ENCODE data around the gene GP9.

The GP9 gene

GRCh38 chr3:129033151-129033550 lies 27.4 kb upstream of the GP9 start:
- TF ChIP-seq CTCF (IDR thresholded peaks at IDR 0.05; ENCODE audit: control extremely low read depth, extremely low read depth, low read depth, missing control alignments), result no peak
- no peak for DNase-seq (ENCODE audit: extremely low spot score)
- ChIA-PET POLR2A (no interaction called here), CTCF (interaction anchor here (1.2 to 3.0 kb wide), 2 partner anchors 20 to 213 kb away, joined by 3 to 12 read pairs; no protein-coding TSS in a partner anchor)

- ChIA-PET CTCF (interaction anchor here (0.7 to 3.0 kb wide), 3 partner anchors 14 to 20 kb away, joined by 3 to 12 read pairs (median 3); no protein-coding TSS in a partner anchor), POLR2A (no interaction called here)
- no peak for TF ChIP-seq CTCF (IDR thresholded peaks at IDR 0.05; ENCODE audit: control extremely low read depth, extremely low read depth, low read depth, missing control alignments)
- no peak for DNase-seq (ENCODE audit: extremely low spot score)
Observed at GRCh38 chr3:129033633-129034321, 26.8 kb upstream of the GP9 start.

- no peak for TF ChIP-seq CTCF (IDR thresholded peaks at IDR 0.05; ENCODE audit: control extremely low read depth, extremely low read depth, low read depth, missing control alignments)
- ChIA-PET POLR2A (no interaction called here), CTCF (interaction anchor here (1.4 to 3.0 kb wide), 2 partner anchors 14 to 19 kb away, joined by 3 to 12 read pairs; no protein-coding TSS in a partner anchor)
- no peak for DNase-seq (ENCODE audit: extremely low spot score)
Observed at GRCh38 chr3:129034642-129035041, 25.9 kb upstream of the GP9 start.

GRCh38 chr3:129035360-129036221 lies 25.0 kb upstream of the GP9 start:
- POLR2A ChIA-PET, result no interaction called here
- CTCF ChIA-PET, result interaction anchor here (1.4 kb wide), 1 partner anchor 15 kb away, joined by 3 read pairs; no protein-coding TSS in a partner anchor
- TF ChIP-seq CTCF (IDR thresholded peaks at IDR 0.05; ENCODE audit: control extremely low read depth, extremely low read depth, low read depth, missing control alignments), result no peak
- DNase-seq (ENCODE audit: extremely low spot score), result no peak

- POLR2A ChIA-PET, result no interaction called here
- TF ChIP-seq CTCF (IDR thresholded peaks at IDR 0.05; ENCODE audit: control extremely low read depth, extremely low read depth, low read depth, missing control alignments), result no peak
- DNase-seq (ENCODE audit: extremely low spot score), result no peak
- CTCF ChIA-PET, result interaction anchor here (0.7 to 3.9 kb wide), 5 partner anchors 8 to 209 kb away, joined by 3 to 27 read pairs (median 4); no protein-coding TSS in a partner anchor
Observed at GRCh38 chr3:129036222-129037092, 24.1 kb upstream of the GP9 start.

- TF ChIP-seq CTCF (IDR thresholded peaks at IDR 0.05; ENCODE audit: control extremely low read depth, extremely low read depth, low read depth, missing control alignments), result no peak
- CTCF ChIA-PET, result interaction anchor here (0.7 to 3.9 kb wide), 5 partner anchors 9 to 209 kb away, joined by 3 to 27 read pairs (median 4); no protein-coding TSS in a partner anchor
- no peak for DNase-seq (ENCODE audit: extremely low spot score)
- POLR2A ChIA-PET, result no interaction called here
Observed at GRCh38 chr3:129037093-129037419, 23.5 kb upstream of the GP9 start.
